KOPT-K1 (cell line): ENCODE results near the gene HIRIP3.
"Not testable (repeated sequence)": the region's sequence is repeated elsewhere in the genome, so short reads cannot be mapped to it uniquely, and the experiment has no call there.

ENCODE experiments used
- H3K27ac ChIP-seq: fragments of 200-600 bp; sonication (generic); 2 replicates; pipeline ENCODE4 v1.5.1; 2016; ENCODE audit warnings: antibody characterized with exemption, mild to moderate bottlenecking, low read depth, low read length; ENCODE audit not compliant: poor library complexity, severe bottlenecking
- H3K36me3 ChIP-seq: fragments of 200-600 bp; sonication (generic); 2 replicates; pipeline ENCODE4 v1.5.1; 2017; ENCODE audit warnings: antibody characterized with exemption, mild to moderate bottlenecking, low read length, moderate library complexity; ENCODE audit not compliant: insufficient read depth
- H3K9me3 ChIP-seq: fragments of 200-600 bp; sonication (generic); 2 replicates; pipeline ENCODE4 v1.5.1; 2017; ENCODE audit warnings: antibody characterized with exemption, low read length, mild to moderate bottlenecking; ENCODE audit not compliant: insufficient read depth, poor library complexity, severe bottlenecking

Gene HIRIP3

GRCh38 chr16:29995324-29995910 is at the start of gene HIRIP3:
HIRIP3 (minus strand) TSS chr16:29995617; CDS start chr16:29995605, 12 bp downstream.
- Histone ChIP-seq H3K9me3 (no peaks in the 10 kb centered on the region), H3K27ac (peak within 1 kb of the TSS; percentile 96), H3K36me3 (peaks cover 72% of the 10 kb centered on the region)

- no peaks in the 10 kb centered on the region for H3K36me3 ChIP-seq
- H3K9me3 ChIP-seq, result no peaks in the 10 kb centered on the region
- no peak overlapping the region for H3K27ac ChIP-seq
These were observed 46.4 kb upstream of the HIRIP3 start for GRCh38 chr16:30041841-30042240.

GRCh38 chr16:30040690-30041089 is 45.3 kb upstream of the HIRIP3 start:
- H3K9me3 ChIP-seq, H3K36me3 ChIP-seq, H3K27ac ChIP-seq: not testable (repeated sequence)

- Histone ChIP-seq H3K27ac (no peak overlapping the region), H3K36me3 (no peaks in the 10 kb centered on the region), H3K9me3 (no peaks in the 10 kb centered on the region)
These were observed 44.8 kb upstream of the HIRIP3 start for GRCh38 chr16:30040221-30040620.

GRCh38 chr16:30033270-30033669 is 37.9 kb upstream of the HIRIP3 start:
- H3K36me3 ChIP-seq, result no peaks in the 10 kb centered on the region
- no peaks in the 10 kb centered on the region for H3K9me3 ChIP-seq

GRCh38 chr16:30032083-30032819 is 36.8 kb upstream of the HIRIP3 start:
- no peaks in the 10 kb centered on the region for H3K9me3 ChIP-seq
- no peaks in the 10 kb centered on the region for H3K36me3 ChIP-seq
- no peak overlapping the region for H3K27ac ChIP-seq

More at GRCh38 chr16:30033270-30033669, 37.9 kb upstream of the HIRIP3 start:
- no peak overlapping the region for H3K27ac ChIP-seq

- no peaks in the 10 kb centered on the region for H3K9me3 ChIP-seq
- no peak overlapping the region for H3K27ac ChIP-seq
- no peaks in the 10 kb centered on the region for H3K36me3 ChIP-seq
These were observed 36.1 kb upstream of the HIRIP3 start for GRCh38 chr16:30031477-30031918.

- H3K27ac ChIP-seq, result no peak within 1 kb of the TSS
These were observed 35.5 kb upstream of the HIRIP3 start, which contains the start of gene TLCD3B for GRCh38 chr16:30030841-30031413. TLCD3B (minus strand) TSS chr16:30031271; CDS start chr16:30030527, 744 bp downstream.

GRCh38 chr16:30030011-30030685 is 34.7 kb upstream of the HIRIP3 start:
- no peaks in the 10 kb centered on the region for H3K9me3 ChIP-seq
- no peaks in the 10 kb centered on the region for H3K36me3 ChIP-seq
- no peak overlapping the region for H3K27ac ChIP-seq

More at GRCh38 chr16:30030841-30031413, 35.5 kb upstream of the HIRIP3 start, which contains the start of gene TLCD3B:
- no peaks in the 10 kb centered on the region for H3K36me3 ChIP-seq
- no peaks in the 10 kb centered on the region for H3K9me3 ChIP-seq

- Histone ChIP-seq H3K36me3 (no peaks in the 10 kb centered on the region), H3K27ac (no peak overlapping the region), H3K9me3 (no peaks in the 10 kb centered on the region)
These were observed 33.1 kb upstream of the HIRIP3 start for GRCh38 chr16:30028438-30029076.

- Histone ChIP-seq H3K27ac (no peak overlapping the region), H3K9me3 (no peaks in the 10 kb centered on the region), H3K36me3 (no peaks in the 10 kb centered on the region)
These were observed 32.4 kb upstream of the HIRIP3 start for GRCh38 chr16:30027588-30028437.

GRCh38 chr16:30026449-30026848 is 31.0 kb upstream of the HIRIP3 start:
- Histone ChIP-seq H3K36me3 (no peaks in the 10 kb centered on the region), H3K9me3 (no peaks in the 10 kb centered on the region), H3K27ac (no peak overlapping the region)

- Histone ChIP-seq H3K36me3 (no peaks in the 10 kb centered on the region), H3K9me3 (no peaks in the 10 kb centered on the region), H3K27ac (no peak overlapping the region)
These were observed 30.2 kb upstream of the HIRIP3 start for GRCh38 chr16:30025574-30025973.

- no peaks in the 10 kb centered on the region for H3K36me3 ChIP-seq
- H3K27ac ChIP-seq, result no peak overlapping the region
These were observed 29.7 kb upstream of the HIRIP3 start for GRCh38 chr16:30025156-30025555.

More at GRCh38 chr16:30025156-30025555, 29.7 kb upstream of the HIRIP3 start:
- no peaks in the 10 kb centered on the region for H3K9me3 ChIP-seq
